Chondrocyte (in vitro differentiated cells): ENCODE results near the gene RPH3AL. TPM values are rescaled to one million over a fixed set of nuclear protein-coding genes. Genes with fewer than 3 reads are reported as not detected.
A peak's percentile ranks its signal among the peaks of the same experiment; 100 is the strongest.

Source experiments
- DNase-seq: peaks from one replicate; pipeline ENCODE4 v3.0.0; 2021; ENCODE audit warnings: mixed read lengths, low spot score
- H3K27ac Mint-ChIP-seq: one replicate; pipeline ENCODE4 v1.8.0; 2021; ENCODE audit warnings: mild to moderate bottlenecking, moderate library complexity, mixed read lengths; ENCODE audit not compliant: unreplicated experiment
- H3K27me3 Mint-ChIP-seq: 2 replicates; pipeline ENCODE4 v1.8.0; 2021; ENCODE audit warnings: low read depth, mixed read lengths
- H3K36me3 Mint-ChIP-seq: 2 replicates; pipeline ENCODE4 v1.8.0; 2021; ENCODE audit warnings: low read depth, mixed read lengths
- H3K4me1 Mint-ChIP-seq: 2 replicates; pipeline ENCODE4 v1.8.0; 2021; ENCODE audit warnings: low read depth, mild to moderate bottlenecking, mixed read lengths
- H3K4me3 Mint-ChIP-seq: one replicate; pipeline ENCODE4 v1.8.0; 2021; ENCODE audit warnings: mild to moderate bottlenecking, moderate library complexity, mixed read lengths; ENCODE audit not compliant: unreplicated experiment
- H3K9me3 Mint-ChIP-seq: 2 replicates; pipeline ENCODE4 v1.8.0; 2021; ENCODE audit warnings: low read depth, mixed read lengths
- total RNA-seq: library from RNA; stranded (reverse); gene quantifications from 3 replicates; pipeline ENCODE4 v1.2.1, GENCODE V29; 2021
- TF ChIP-seq, protein P1 (sequence below): fragments of 200-600 bp; sonication (generic); IDR thresholded peaks from 2 replicates; pipeline ENCODE4 v1.5.0; 2021; ENCODE audit warnings: antibody characterized with exemption, mild to moderate bottlenecking, moderate library complexity

The RPH3AL gene
- total RNA-seq, 1 donor from 2014 or later, result 4.1 TPM

- H3K9me3 Mint-ChIP-seq, result no peaks in the 10 kb centered on the region
- H3K4me3 Mint-ChIP-seq, result no peak overlapping the region
- TF ChIP-seq, protein P1, sequence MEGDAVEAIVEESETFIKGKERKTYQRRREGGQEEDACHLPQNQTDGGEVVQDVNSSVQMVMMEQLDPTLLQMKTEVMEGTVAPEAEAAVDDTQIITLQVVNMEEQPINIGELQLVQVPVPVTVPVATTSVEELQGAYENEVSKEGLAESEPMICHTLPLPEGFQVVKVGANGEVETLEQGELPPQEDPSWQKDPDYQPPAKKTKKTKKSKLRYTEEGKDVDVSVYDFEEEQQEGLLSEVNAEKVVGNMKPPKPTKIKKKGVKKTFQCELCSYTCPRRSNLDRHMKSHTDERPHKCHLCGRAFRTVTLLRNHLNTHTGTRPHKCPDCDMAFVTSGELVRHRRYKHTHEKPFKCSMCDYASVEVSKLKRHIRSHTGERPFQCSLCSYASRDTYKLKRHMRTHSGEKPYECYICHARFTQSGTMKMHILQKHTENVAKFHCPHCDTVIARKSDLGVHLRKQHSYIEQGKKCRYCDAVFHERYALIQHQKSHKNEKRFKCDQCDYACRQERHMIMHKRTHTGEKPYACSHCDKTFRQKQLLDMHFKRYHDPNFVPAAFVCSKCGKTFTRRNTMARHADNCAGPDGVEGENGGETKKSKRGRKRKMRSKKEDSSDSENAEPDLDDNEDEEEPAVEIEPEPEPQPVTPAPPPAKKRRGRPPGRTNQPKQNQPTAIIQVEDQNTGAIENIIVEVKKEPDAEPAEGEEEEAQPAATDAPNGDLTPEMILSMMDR, result no peak
- no peaks in the 10 kb centered on the region for H3K36me3 Mint-ChIP-seq
- no peak overlapping the region for H3K27ac Mint-ChIP-seq
- H3K4me1 Mint-ChIP-seq, result no peaks in the 10 kb centered on the region
- no peaks in the 10 kb centered on the region for H3K27me3 Mint-ChIP-seq
- DNase-seq, result peak; percentile 51
Observed at GRCh38 chr17:394718-395095, 42.1 kb upstream of the RPH3AL start.

- Mint-ChIP-seq H3K4me1 (no peaks in the 10 kb centered on the region), H3K27ac (no peak overlapping the region), H3K9me3 (no peaks in the 10 kb centered on the region), H3K27me3 (no peaks in the 10 kb centered on the region), H3K36me3 (no peaks in the 10 kb centered on the region), H3K4me3 (no peak overlapping the region)
- TF ChIP-seq, protein P1, result no peak
- DNase-seq, result peak; percentile 59
Observed at GRCh38 chr17:393806-394717, 41.5 kb upstream of the RPH3AL start.

GRCh38 chr17:391850-392249 is 39.2 kb upstream of the RPH3AL start:
- H3K4me1 Mint-ChIP-seq, result peaks cover under 1% of the 10 kb centered on the region
- H3K27me3 Mint-ChIP-seq, result peaks cover 6% of the 10 kb centered on the region
- no peak overlapping the region for H3K27ac Mint-ChIP-seq
- no peak for DNase-seq
- H3K4me3 Mint-ChIP-seq, result no peak overlapping the region
- H3K36me3 Mint-ChIP-seq, result no peaks in the 10 kb centered on the region
- H3K9me3 Mint-ChIP-seq, result peaks cover 5% of the 10 kb centered on the region
- TF ChIP-seq, protein P1, result no peak

DNA sequence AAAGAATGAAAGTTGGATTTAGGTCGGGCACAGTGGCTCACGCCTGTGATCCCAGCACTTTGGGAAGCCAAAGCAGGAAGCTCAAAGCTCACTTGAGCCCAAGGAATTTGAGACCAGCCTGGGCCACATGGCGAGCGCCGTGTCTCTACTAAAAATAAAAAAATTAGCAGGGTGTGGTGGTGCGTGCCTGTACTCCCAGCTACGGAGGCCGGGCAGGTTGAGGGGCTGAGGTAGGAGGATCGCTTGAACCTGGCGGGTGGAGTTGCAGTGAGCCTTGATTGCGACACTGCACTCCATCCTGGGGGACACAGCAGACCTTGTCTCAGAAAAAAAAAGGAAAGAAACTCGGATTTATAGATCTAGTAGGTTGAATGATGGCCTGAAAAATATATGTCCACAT is 37.4 kb upstream of the RPH3AL start:
- Mint-ChIP-seq H3K27ac (no peak overlapping the region), H3K4me3 (no peak overlapping the region), H3K9me3 (peaks cover 5% of the 10 kb centered on the region), H3K36me3 (no peaks in the 10 kb centered on the region), H3K4me1 (peaks cover 7% of the 10 kb centered on the region), H3K27me3 (peaks cover 8% of the 10 kb centered on the region)
- TF ChIP-seq, protein P1, result no peak
- no peak for DNase-seq

GRCh38 chr17:388087-388486 is 35.5 kb upstream of the RPH3AL start:
- H3K4me1 Mint-ChIP-seq, result peaks cover 17% of the 10 kb centered on the region
- no peaks in the 10 kb centered on the region for H3K36me3 Mint-ChIP-seq
- no peak overlapping the region for H3K27ac Mint-ChIP-seq
- no peak overlapping the region for H3K4me3 Mint-ChIP-seq
- TF ChIP-seq, protein P1, result no peak
- H3K27me3 Mint-ChIP-seq, result peaks cover 12% of the 10 kb centered on the region
- DNase-seq, result no peak
- peaks cover 5% of the 10 kb centered on the region for H3K9me3 Mint-ChIP-seq
